ENCODE data around the gene BPHL. TPM values are rescaled to one million over a fixed set of nuclear protein-coding genes. Genes with fewer than 3 reads are reported as not detected.

The BPHL gene
- total and polyA plus RNA-seq, 7 donors: 6.7 to 22.8 (median 9.0) TPM

DNA sequence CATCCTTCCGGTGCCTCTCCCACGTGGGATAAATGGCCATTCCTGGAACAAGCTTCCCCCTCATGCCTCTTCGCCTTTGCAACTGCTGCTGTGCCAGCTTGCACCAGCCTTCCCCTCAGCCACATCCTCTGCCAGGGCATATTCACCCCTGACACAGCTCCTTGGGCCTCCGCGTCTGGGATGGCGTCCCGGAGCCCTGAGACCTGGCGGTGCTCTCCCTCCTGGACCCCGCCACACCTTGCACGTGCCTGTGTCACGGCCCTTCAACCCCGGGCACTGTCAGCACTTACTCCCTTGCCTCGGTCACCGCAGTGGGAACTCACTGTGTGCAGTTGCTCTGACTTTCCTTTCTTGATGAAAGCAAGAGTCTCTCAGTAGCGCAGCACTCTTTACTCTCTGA is 13.2 kb downstream of the BPHL start:
- 92 to 94% (median 93%) methylated on average over 15 of the region's 15 CpGs for WGBS, 3 donors

GRCh38 chr6:3133515-3133914 is 15.0 kb downstream of the BPHL start:
- peaks cover 0 to 76% of the 10 kb centered on the region in 2 donors for H3K36me3 ChIP-seq (ENCODE audit: insufficient read depth in 1 of 2, low read depth in 1 of 2)
- no peak overlapping the region for H3K4me3 ChIP-seq
- H3K27ac ChIP-seq: no peak overlapping the region
- ATAC-seq: no peak
- no peaks in the 10 kb centered on the region for H3K27me3 ChIP-seq (ENCODE audit: insufficient read depth in 3 of 3, low read length in 2 of 3)
- peaks cover 4% of the 10 kb centered on the region for H3K4me1 ChIP-seq
- no peak for DNase-seq
- WGBS, 3 donors: 88 to 93% (median 91%) methylated on average over 9 of the region's 9 CpGs
- TF ChIP-seq, protein P1, sequence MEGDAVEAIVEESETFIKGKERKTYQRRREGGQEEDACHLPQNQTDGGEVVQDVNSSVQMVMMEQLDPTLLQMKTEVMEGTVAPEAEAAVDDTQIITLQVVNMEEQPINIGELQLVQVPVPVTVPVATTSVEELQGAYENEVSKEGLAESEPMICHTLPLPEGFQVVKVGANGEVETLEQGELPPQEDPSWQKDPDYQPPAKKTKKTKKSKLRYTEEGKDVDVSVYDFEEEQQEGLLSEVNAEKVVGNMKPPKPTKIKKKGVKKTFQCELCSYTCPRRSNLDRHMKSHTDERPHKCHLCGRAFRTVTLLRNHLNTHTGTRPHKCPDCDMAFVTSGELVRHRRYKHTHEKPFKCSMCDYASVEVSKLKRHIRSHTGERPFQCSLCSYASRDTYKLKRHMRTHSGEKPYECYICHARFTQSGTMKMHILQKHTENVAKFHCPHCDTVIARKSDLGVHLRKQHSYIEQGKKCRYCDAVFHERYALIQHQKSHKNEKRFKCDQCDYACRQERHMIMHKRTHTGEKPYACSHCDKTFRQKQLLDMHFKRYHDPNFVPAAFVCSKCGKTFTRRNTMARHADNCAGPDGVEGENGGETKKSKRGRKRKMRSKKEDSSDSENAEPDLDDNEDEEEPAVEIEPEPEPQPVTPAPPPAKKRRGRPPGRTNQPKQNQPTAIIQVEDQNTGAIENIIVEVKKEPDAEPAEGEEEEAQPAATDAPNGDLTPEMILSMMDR (IDR thresholded peaks at IDR 0.05): no peak
- no peaks in the 10 kb centered on the region for H3K9me3 ChIP-seq
- intact Hi-C loops (cut with DNase I): loop anchor here in 1 of 2 donors (10.0 kb wide), 1 partner anchor 601 kb away; no protein-coding TSS in a partner anchor

More for the DNA sequence above, 13.2 kb downstream of the BPHL start:
- H3K27me3 ChIP-seq (ENCODE audit: insufficient read depth in 3 of 3, low read length in 2 of 3): no peaks in the 10 kb centered on the region
- ATAC-seq (no peak), DNase-seq (no peak)
- TF ChIP-seq, protein P1 (IDR thresholded peaks at IDR 0.05): no peak
- no peak overlapping the region for H3K4me3 ChIP-seq
- peaks cover 0 to 67% of the 10 kb centered on the region in 2 donors for H3K36me3 ChIP-seq (ENCODE audit: insufficient read depth in 1 of 2, low read depth in 1 of 2)
- H3K4me1 ChIP-seq: no peaks in the 10 kb centered on the region
- no peak overlapping the region for H3K27ac ChIP-seq
- no peaks in the 10 kb centered on the region for H3K9me3 ChIP-seq
- intact Hi-C loops (cut with DNase I): loop anchor here in 1 of 2 donors (10.0 kb wide), 1 partner anchor 603 kb away; no protein-coding TSS in a partner anchor

DNA sequence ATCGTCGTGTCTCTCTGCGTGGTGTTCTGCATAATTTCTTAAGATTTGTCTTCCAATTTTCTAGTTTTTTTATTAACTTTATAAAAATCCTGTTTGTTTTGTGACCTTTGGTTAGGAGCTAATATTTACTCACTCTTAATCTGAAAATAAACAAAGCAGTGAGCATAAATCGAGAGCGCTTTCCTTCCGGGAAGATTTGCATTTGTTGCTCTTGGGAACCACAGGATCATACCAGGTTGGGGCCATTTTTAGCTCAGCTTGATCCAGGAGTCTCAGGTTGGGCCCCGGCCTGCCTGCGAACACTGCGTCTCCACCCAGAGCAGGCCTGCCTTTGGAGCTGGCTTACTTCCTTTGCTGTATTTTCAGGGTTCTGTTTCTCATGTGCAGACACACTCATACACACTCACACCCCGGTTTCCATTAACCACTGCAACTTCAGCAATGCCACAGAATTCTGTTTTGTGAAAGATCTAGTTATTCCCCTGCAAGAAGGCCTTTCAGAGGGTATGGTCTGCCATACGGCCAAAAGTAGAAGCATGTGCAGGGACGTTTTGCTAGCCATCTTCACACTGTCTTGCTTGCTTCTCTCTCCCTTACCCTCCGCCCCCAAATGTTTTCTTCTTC is 17.3 kb downstream of the BPHL start:
- Histone ChIP-seq H3K36me3 (ENCODE audit: insufficient read depth in 1 of 2, low read depth in 1 of 2) (peaks cover 0 to 60% of the 10 kb centered on the region in 2 donors), H3K27ac (no peak overlapping the region), H3K4me3 (no peak overlapping the region), H3K4me1 (peaks cover 18% of the 10 kb centered on the region), H3K27me3 (ENCODE audit: insufficient read depth in 3 of 3, low read length in 2 of 3) (no peaks in the 10 kb centered on the region), H3K9me3 (no peaks in the 10 kb centered on the region)
- DNase-seq (no peak), ATAC-seq (no peak)
- intact Hi-C loops (cut with DNase I): loop anchor here in 1 of 2 donors (10.0 kb wide), 1 partner anchor 599 kb away; no protein-coding TSS in a partner anchor
- 87 to 91% (median 87%) methylated on average over 13 of the region's 13 CpGs for WGBS, 3 donors
- TF ChIP-seq, protein P1 (IDR thresholded peaks at IDR 0.05): no peak

DNA sequence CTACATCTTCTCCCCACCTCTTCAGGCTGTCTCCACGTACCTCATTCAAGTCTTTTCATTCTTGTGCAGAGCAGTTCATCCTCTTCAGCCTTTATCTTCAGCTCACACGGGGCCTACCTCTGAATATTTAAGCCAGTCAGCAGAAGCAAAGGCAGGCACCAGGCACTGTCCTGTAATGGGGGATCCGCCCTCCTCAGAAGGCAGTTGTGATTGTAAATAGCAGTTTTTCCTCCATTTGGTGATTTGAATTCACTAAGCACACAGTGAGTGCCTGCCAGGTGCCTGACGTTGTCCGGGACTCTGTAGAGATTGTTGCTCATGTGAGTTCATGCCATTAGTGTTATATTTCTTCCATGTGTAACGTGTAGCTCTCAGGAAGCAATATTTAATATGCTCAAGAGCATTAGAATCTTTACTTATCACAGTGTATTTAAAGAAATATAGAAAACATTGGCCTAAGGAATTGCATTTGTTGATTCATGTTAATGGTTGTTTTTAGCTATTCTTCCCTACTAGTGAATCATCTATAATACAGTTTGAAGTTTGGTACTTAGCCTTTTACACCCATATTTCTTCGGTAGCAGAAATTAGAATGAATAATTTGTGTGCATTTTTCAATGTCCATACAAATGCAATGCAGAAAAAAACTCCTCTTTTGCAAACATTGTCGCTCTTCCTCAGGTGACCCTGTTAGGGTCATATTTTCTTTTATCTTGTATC is 17.9 kb downstream of the BPHL start:
- DNase-seq (no peak), ATAC-seq (no peak)
- intact Hi-C loops (cut with DNase I): loop anchor here in 1 of 2 donors (10.0 kb wide), 1 partner anchor 598 kb away; no protein-coding TSS in a partner anchor
- 89 to 94% (median 89%) methylated on average over 8 of the region's 8 CpGs for WGBS, 3 donors
- H3K4me1 ChIP-seq: peaks cover 18% of the 10 kb centered on the region
- H3K9me3 ChIP-seq: no peaks in the 10 kb centered on the region
- no peak overlapping the region for H3K4me3 ChIP-seq
- H3K36me3 ChIP-seq (ENCODE audit: insufficient read depth in 1 of 2, low read depth in 1 of 2): peaks cover 0 to 58% of the 10 kb centered on the region in 2 donors
- TF ChIP-seq, protein P1 (IDR thresholded peaks at IDR 0.05): no peak
- no peak overlapping the region for H3K27ac ChIP-seq
- H3K27me3 ChIP-seq (ENCODE audit: insufficient read depth in 3 of 3, low read length in 2 of 3): no peaks in the 10 kb centered on the region

Data from psoas muscle (tissue), 8 donors.